HepG2 (cell line): ENCODE data around the gene BST1.

Experiments
- CEBPB ChIP-seq: IDR thresholded peaks from 2 replicates; pipeline ENCODE4 v1.6.1; 2011; ENCODE audit warnings: low read depth, low read length, improper control_type of control experiment, borderline replicate concordance
- EZH2 ChIP-seq: conservative IDR thresholded peaks from 2 replicates; pipeline ENCODE4 v1.6.1; 2012; ENCODE audit warnings: mild to moderate bottlenecking, low read depth, low read length, moderate library complexity
- MAZ ChIP-seq, 2 experiments: sonication (generic) in 1 of 2; formaldehyde crosslinking in 1 of 2; IDR thresholded peaks; 2 replicates each; pipeline versions ENCODE4 v1.5.0 to v1.6.1; 2012 to 2020; ENCODE audit warnings: low read depth in 2 of 2, mild to moderate bottlenecking in 2 of 2, borderline replicate concordance in 1 of 2, improper control_type of control experiment in 1 of 2, low read length in 1 of 2, missing genetic modification reagents in 1 of 2, moderate library complexity in 1 of 2
- TBL1XR1 ChIP-seq: fragments of 150-350 bp; IDR thresholded peaks from 2 replicates; pipeline ENCODE4 v1.6.1; 2014; ENCODE audit warnings: borderline replicate concordance, low read length; ENCODE audit not compliant: partially characterized antibody
- ZFP1 ChIP-seq: IDR thresholded peaks from 2 replicates; pipeline ENCODE4 v1.6.1; 2016

- TF ChIP-seq ZFP1 (no peak), EZH2 (no peak), TBL1XR1 (no peak), CEBPB (no peak), MAZ (IDR thresholded peaks at IDR 0.05; ENCODE audit: borderline replicate concordance, low read depth, low read length) (no peak), MAZ (CRISPR knock-in tag; IDR thresholded peaks at IDR 0.05; ENCODE audit: low read depth) (no peak)
Measured at GRCh38 chr4:15667006-15667405, 35.9 kb upstream of the BST1 start.
